Adrenal gland (tissue), 12 donors: ENCODE data around the gene POLE. TPM values are rescaled to one million over a fixed set of nuclear protein-coding genes. Genes with fewer than 3 reads are reported as not detected.
A peak's percentile ranks its signal among the peaks of the same experiment; 100 is the strongest.

ENCODE experiments used
- DNase-seq, 7 donors: peaks; one replicate each; pipeline ENCODE4 v3.0.0-alpha.2; 2019 to 2020
- H3K27ac ChIP-seq, 5 donors: fragments of 200-600 bp; sonication (generic) in 4 of 5; 1 replicate in 3 of 5; 2 replicates in 2 of 5; pipeline versions ENCODE4 v1.5.1 to v1.8.0; 2016 to 2020; ENCODE audit warnings: mild to moderate bottlenecking in 1 of 5
- H3K27me3 ChIP-seq: fragments of 200-600 bp; 2 replicates; pipeline ENCODE4 v1.8.0; 2021
- H3K36me3 ChIP-seq, 2 donors: fragments of 200-600 bp; replicated peaks in 1 of 2; 1 replicate in 1 of 2; 2 replicates in 1 of 2; pipeline versions ENCODE4 v1.5.1 to v1.8.0; 2018 to 2022
- H3K4me1 ChIP-seq, 2 donors: fragments of 200-600 bp; replicated peaks in 1 of 2; 1 replicate in 1 of 2; 2 replicates in 1 of 2; pipeline versions ENCODE4 v1.5.1 to v1.8.0; 2018 to 2021
- H3K4me3 ChIP-seq, 4 donors: fragments of 200-600 bp; sonication (generic) in 3 of 4; one replicate each; pipeline ENCODE4 v1.5.1; 2016 to 2018
- H3K9me3 ChIP-seq, 3 donors: fragments of 200-600 bp; sonication (generic) in 1 of 3; replicated peaks in 1 of 3; 1 replicate in 2 of 3; 2 replicates in 1 of 3; pipeline versions ENCODE4 v1.5.1 to v1.8.0; 2016 to 2021
- POLR2A ChIP-seq, 2 donors: fragments of 450-650 bp; IDR thresholded peaks; one replicate each; pipeline ENCODE4 v1.6.1; 2017; ENCODE audit warnings: antibody characterized with exemption in 2 of 2, mild to moderate bottlenecking in 2 of 2, moderate library complexity in 1 of 2
- WGBS, 4 donors: extraction: QIAGEN DNeasy Blood & Tissue Kit in 2 of 4; methylation state at CpG; one replicate each; pipeline versions ENCODE4 v1.1.5 to v1.1.7; 2013 to 2017; 5-methylcytosine and 5-hydroxymethylcytosine counted together
- intact Hi-C, 2 donors: fragments of 100-400 bp; cut with DNase I; formaldehyde crosslinking; loops; one replicate each; pipeline versions ENCODE4 v1.14.1 to v1.15.0; 2022 to 2023
- polyA plus RNA-seq, 3 donors: library from polyadenylated mRNA; stranded (reverse); fragments of 200-250 nt in 2 of 3; fragments of 350-450 nt in 1 of 3; fragmentation: Illumina TruSeq in 1 of 3; extraction: RNeasy Lipid Tissue Mini Kit (QIAGEN cat#74804) in 1 of 3; gene quantifications; one replicate each; pipeline ENCODE4 v1.2.3, GENCODE V29; 2013 to 2014
- total RNA-seq, 9 donors: library from RNA; depleted of rRNA in 4 of 9; stranded (reverse); fragments of >200 nt in 4 of 9; fragments of 120-200 nt in 1 of 9; fragmentation: NEBNext Ultra II Directional in 1 of 9; extraction: Animal tissue kit (Norgen Biotek cat#: 25700) in 1 of 9; gene quantifications; one replicate each; pipeline versions ENCODE4 v1.1.0 to v1.2.4, GENCODE V29; 2013 to 2023
- TF ChIP-seq, protein P1 (sequence below), 6 experiments: fragments of 450-650 bp in 4 of 6; fragments of 200-600 bp in 2 of 6; sonication (generic) in 1 of 6; IDR thresholded peaks; 1 replicate in 5 of 6; 2 replicates in 1 of 6; pipeline versions ENCODE4 v1.5.1 to v1.8.0; 2016 to 2021; ENCODE audit warnings: antibody characterized with exemption in 6 of 6, mild to moderate bottlenecking in 2 of 6, moderate library complexity in 1 of 6
- donor health status: healthy with polysubstance abuse.
- donor health status: Bipolar disorder and iron deficiency.
- donor health status: DM: yes; HTN: yes; CAD: no.
- donor health status: DM: no; HTN: no; CAD: no.
- donor health status: DM: no; HTN: no; CAD: no.
- donor health status: DM: yes; HTN: yes; CAD: no.

The POLE gene
- total and polyA plus RNA-seq, 12 donors = 4.0 to 43.2 (median 16.1) TPM

DNA sequence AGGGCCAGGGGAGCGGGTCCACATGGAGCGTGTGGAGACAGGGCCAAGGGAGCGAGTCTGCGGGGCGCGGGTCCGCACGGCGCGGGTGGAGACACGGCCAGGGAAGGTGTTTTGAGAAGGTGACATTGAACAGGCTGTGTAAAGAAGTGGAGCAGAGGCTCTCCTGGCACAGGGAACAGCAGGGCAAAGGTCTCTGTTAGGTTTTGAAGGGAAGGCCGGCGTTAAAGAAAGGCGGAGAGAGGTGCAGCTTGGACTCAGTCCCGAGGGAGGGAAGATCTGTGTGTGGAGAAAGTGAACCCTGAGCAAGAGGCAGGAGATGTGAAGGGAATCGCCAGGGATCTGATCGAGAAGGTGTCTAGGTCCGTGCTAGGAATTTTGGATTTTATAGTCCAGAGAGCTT is 2.1 kb upstream of the POLE start:
- H3K36me3 ChIP-seq = no peaks in the 10 kb centered on the region
- DNase-seq = no peak
- TF ChIP-seq, protein P1, sequence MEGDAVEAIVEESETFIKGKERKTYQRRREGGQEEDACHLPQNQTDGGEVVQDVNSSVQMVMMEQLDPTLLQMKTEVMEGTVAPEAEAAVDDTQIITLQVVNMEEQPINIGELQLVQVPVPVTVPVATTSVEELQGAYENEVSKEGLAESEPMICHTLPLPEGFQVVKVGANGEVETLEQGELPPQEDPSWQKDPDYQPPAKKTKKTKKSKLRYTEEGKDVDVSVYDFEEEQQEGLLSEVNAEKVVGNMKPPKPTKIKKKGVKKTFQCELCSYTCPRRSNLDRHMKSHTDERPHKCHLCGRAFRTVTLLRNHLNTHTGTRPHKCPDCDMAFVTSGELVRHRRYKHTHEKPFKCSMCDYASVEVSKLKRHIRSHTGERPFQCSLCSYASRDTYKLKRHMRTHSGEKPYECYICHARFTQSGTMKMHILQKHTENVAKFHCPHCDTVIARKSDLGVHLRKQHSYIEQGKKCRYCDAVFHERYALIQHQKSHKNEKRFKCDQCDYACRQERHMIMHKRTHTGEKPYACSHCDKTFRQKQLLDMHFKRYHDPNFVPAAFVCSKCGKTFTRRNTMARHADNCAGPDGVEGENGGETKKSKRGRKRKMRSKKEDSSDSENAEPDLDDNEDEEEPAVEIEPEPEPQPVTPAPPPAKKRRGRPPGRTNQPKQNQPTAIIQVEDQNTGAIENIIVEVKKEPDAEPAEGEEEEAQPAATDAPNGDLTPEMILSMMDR (IDR thresholded peaks at IDR 0.05) = no peak
- no peak for TF ChIP-seq POLR2A (IDR thresholded peaks at IDR 0.05)
- no peaks in the 10 kb centered on the region for H3K9me3 ChIP-seq
- no peaks in the 10 kb centered on the region for H3K27me3 ChIP-seq
- H3K4me3 ChIP-seq = no peak overlapping the region
- intact Hi-C loops = no loop called here
- 80 to 96% (median 89%) methylated on average over 18 of the region's 18 CpGs for WGBS, 4 donors
- H3K27ac ChIP-seq = no peak overlapping the region
- peaks cover 6 to 7% of the 10 kb centered on the region in 2 donors for H3K4me1 ChIP-seq

DNA sequence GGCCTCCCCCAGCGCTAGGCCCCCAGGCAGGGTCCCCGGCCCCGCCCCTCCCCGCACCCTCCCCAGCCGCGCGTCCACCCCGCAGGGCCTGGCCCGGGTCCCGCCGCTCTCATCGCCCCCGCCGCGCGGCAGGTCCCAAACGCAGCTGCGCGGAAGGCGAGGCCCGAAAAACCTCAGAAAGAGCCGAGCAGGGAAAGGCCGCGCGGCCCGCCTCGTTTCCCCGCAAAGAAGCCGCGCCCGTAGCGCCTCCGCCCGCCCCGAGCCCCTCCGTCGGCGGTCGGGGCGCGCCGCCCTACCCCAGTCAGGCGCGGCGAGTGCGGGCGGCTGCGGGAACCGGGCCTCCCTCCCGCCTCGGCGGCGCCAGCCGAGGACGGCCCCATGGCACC is 324 bp downstream of the POLE start:
- WGBS, 4 donors = 0 to 3% (median 0%) methylated on average over 14 to 55 of the region's 55 CpGs; no CpG with 5 or more reads in 1 of the 4 donors
- H3K27ac ChIP-seq = peak overlapping the region in 4 of 5 donors; percentile 17 to 76 (median 38)
- peak in 2 of 7 donors; percentile 24 to 29 for DNase-seq
- TF ChIP-seq POLR2A (IDR thresholded peaks at IDR 0.05) = no peak
- TF ChIP-seq, protein P1 (IDR thresholded peaks at IDR 0.05) = no peak
- no peaks in the 10 kb centered on the region for H3K27me3 ChIP-seq
- H3K9me3 ChIP-seq = no peaks in the 10 kb centered on the region
- intact Hi-C loops = no loop called here
- H3K4me3 ChIP-seq = peak overlapping the region in 3 of 4 donors; percentile 37 to 98 (median 60)
- peaks cover 6 to 7% of the 10 kb centered on the region in 2 donors for H3K4me1 ChIP-seq
- no peaks in the 10 kb centered on the region for H3K36me3 ChIP-seq

DNA sequence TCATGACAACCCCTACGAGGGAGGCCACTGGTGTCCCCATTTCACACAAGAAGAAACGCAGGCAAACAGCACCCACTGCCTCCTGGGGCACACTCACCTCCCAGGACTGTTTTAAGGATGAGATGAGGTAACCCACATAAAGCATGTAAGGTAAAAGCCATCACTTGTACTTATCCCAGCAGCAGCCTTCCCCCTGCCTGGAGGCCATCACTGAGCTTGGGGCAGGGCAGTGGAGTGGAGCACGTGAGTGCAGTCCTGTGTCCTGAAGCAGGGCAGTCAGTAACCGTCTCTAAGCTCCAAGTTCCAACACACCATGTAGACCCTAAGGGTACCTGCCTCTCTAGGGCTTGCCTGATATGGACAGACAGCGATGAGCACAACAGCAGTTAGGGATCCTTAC is 1.7 kb downstream of the POLE start:
- intact Hi-C loops = no loop called here
- Histone ChIP-seq H3K27me3 (no peaks in the 10 kb centered on the region), H3K36me3 (no peaks in the 10 kb centered on the region), H3K9me3 (no peaks in the 10 kb centered on the region), H3K4me1 (peaks cover 6 to 7% of the 10 kb centered on the region in 2 donors), H3K27ac (no peak overlapping the region), H3K4me3 (no peak overlapping the region)
- DNase-seq = no peak
- WGBS, 4 donors = 75 to 98% (median 85%) methylated on average over 5 of the region's 5 CpGs
- TF ChIP-seq, protein P1 (IDR thresholded peaks at IDR 0.05) = no peak

DNA sequence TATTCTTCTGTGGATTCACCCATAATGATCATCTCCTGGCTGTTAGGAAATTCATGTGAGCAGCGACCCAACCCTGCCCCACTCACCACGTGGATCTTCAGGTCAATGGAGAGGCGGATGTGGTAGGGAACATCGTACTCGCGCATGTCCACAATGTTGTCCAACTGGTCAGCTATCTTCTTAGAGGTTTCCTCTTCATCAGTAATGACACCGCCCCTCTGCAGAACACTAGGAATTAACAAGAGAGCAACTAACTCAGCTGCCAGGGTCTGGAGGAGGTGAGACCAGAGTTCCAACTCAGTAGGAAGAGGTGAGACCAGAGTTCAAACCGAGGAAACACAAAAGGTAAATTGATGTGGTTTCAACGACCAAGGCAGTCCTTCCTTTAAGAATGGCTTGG is 9.7 kb downstream of the POLE start:
- no peaks in the 10 kb centered on the region for H3K9me3 ChIP-seq
- WGBS, 4 donors = 95 to 96% (median 95%) methylated on average over 9 of the region's 9 CpGs
- DNase-seq = no peak
- no peak overlapping the region for H3K27ac ChIP-seq
- no peaks in the 10 kb centered on the region for H3K4me1 ChIP-seq
- no peaks in the 10 kb centered on the region for H3K27me3 ChIP-seq
- H3K4me3 ChIP-seq = no peak overlapping the region
- TF ChIP-seq POLR2A (IDR thresholded peaks at IDR 0.05) = no peak
- TF ChIP-seq, protein P1 (IDR thresholded peaks at IDR 0.05) = no peak
- intact Hi-C loops = no loop called here
- H3K36me3 ChIP-seq = peaks cover 0 to 22% of the 10 kb centered on the region in 2 donors
